ENCODE measurements around the gene NDUFB10. TPM values are rescaled to one million over a fixed set of nuclear protein-coding genes. Genes with fewer than 3 reads are reported as not detected.
"Not testable (repeated sequence)": the region's sequence is repeated elsewhere in the genome, so short reads cannot be mapped to it uniquely, and the experiment has no call there.

The NDUFB10 gene
- total RNA-seq, 2 experiments from 2014 or later = 108 to 115 TPM

DNA sequence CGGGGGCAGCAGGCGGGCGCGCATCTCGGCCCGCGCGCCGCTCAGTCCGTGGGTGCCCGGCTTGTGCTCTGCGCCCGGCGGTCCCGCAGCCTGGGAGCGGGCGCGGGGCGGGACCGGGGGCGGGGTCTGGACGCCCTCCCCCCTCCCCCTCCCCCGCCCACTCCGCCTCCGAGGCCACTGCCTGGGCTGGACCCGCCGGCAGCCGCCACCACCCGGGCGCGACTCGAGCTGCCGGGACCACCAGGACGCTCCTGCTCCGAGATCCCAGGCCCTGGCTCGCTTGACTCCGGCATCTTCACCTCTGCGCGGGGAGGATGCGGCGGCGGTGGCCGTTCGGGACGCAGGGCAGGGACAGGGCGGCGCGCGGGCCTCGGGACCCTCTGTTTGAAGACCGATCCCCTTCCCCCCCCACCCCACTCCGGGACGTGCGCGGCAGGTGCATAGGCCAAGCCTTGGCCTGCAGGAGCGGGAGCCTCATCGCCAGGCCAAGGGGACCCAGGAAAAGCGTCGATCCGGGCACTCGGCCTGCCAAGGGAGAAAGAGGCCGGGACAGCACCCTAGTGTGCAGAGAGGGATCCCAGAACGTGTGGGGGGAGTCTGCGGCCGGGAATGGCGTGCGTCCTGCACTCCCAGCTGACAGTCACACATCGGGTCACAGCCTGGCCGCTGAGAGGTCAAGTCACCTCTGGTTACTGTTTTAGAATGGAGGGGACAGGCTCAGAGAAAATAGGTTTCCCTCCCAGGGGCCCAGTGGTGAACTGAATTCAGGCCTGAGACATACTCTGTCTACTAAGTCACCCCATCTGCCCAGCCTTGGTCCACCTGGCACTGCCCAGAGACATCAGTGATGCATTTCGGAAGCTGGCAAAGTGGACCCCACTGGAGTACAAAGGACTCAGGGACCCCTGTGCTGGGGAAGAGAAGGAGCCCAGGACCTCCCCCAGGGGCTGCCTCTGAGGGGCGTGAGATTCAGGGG lies 40.7 kb upstream of the NDUFB10 start, which contains the start of gene HS3ST6:
Gene HS3ST6 (minus strand): TSS at position 65 of the 976 bp plus-strand sequence. CDS start 92 bp downstream, outside the sequence.
- Mint-ChIP-seq H3K4me3 (no peak within 1 kb of the TSS), H3K27ac (no peak within 1 kb of the TSS), H3K36me3 (no peaks in the 10 kb centered on the region), H3K4me1 (peaks cover 1% of the 10 kb centered on the region), H3K9me3 (no peaks in the 10 kb centered on the region), H3K27me3 (peaks cover 71% of the 10 kb centered on the region)
- ATAC-seq (ENCODE audit: low read depth) = no peak
- POLR2A ChIA-PET = no interaction called here
- no peak for DNase-seq

DNA sequence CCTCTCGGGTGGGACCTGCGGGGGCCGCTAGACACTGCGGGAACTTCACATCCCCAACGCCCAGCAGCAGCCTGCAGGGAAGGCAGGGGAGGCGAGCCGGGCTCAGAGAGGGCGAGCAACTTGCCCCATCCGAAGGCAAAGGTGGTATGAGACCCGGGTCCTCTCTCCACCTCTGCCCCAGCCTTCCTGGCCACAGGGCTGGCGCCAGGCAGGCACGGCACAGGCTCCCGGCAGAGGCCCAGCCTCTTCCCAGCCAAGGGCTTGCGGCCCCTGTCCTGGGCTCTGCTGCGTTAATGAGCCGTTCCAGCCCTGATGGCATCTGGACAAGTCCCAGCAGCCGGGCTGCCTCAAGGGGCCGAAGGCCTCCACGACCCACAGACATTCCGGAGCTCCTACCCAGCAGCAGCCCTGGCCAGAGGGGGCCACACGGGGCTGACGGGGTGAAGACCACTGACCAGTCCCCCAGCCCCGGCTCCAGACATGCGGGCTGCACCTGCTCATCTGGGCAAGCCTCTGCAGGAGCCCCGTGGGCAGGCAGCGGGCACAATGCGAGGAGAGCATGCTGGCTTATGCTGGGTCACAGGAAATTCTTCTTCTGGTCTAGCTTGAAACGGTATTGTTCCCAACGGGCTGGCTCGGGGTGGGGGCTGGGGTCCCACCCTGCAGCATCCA lies 39.9 kb upstream of the NDUFB10 start:
- H3K4me3 Mint-ChIP-seq = no peak overlapping the region
- peaks cover 73% of the 10 kb centered on the region for H3K27me3 Mint-ChIP-seq
- ATAC-seq (ENCODE audit: low read depth) (no peak), DNase-seq (no peak)
- no peak overlapping the region for H3K27ac Mint-ChIP-seq
- POLR2A ChIA-PET = no interaction called here
- peaks cover 1% of the 10 kb centered on the region for H3K4me1 Mint-ChIP-seq
- H3K36me3 Mint-ChIP-seq = no peaks in the 10 kb centered on the region
- H3K9me3 Mint-ChIP-seq = no peaks in the 10 kb centered on the region

DNA sequence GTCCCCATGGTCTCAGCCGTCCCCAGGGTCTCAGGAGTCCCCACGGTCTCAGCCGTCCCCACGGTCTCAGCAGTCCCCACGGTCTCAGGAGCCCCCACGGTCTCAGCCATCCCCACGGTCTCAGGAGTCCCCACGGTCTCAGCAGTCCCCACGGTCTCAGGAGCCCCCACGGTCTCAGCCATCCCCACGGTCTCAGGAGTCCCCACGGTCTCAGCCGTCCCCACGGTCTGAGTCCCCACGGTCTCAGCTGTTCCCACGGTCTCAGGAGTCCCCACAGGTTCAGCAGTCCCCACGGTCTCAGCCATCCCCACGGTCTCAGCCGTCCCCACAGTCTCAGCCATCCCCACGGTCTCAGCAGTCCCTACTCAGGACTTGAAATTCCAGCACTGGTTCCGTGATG lies 39.2 kb upstream of the NDUFB10 start:
- H3K27ac Mint-ChIP-seq; H3K4me1 Mint-ChIP-seq; DNase-seq; H3K36me3 Mint-ChIP-seq; ATAC-seq (ENCODE audit: low read depth); POLR2A ChIA-PET; H3K4me3 Mint-ChIP-seq; H3K9me3 Mint-ChIP-seq: not testable (repeated sequence)
- H3K27me3 Mint-ChIP-seq = peaks cover 73% of the 10 kb centered on the region

DNA sequence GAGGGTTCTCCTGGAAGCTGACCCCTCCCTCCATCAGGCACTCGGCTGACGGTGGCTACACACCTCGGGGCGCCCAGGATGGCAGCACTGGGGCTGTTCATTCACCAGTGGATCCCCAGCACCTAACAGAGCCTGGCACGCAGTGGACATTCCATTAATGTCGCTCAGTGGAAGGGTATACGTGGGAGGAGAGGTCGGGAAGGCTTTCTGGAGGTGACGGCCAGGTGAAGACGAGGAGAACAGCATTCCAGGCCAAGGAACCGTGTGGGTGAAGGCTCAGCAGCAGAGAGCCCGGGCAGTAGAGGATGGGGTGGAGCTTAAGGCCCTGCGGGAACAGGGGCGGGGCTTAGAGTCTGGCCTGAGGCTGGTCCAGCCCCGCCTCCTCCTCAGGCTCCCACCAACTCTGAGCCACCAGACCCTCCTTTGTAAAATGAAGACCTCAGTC lies 38.6 kb upstream of the NDUFB10 start:
- POLR2A ChIA-PET = no interaction called here
- H3K4me1 Mint-ChIP-seq = peaks cover 1% of the 10 kb centered on the region
- H3K9me3 Mint-ChIP-seq = no peaks in the 10 kb centered on the region
- DNase-seq (no peak), ATAC-seq (ENCODE audit: low read depth) (no peak)
- peaks cover 66% of the 10 kb centered on the region for H3K27me3 Mint-ChIP-seq
- H3K4me3 Mint-ChIP-seq = no peak overlapping the region
- no peak overlapping the region for H3K27ac Mint-ChIP-seq
- H3K36me3 Mint-ChIP-seq = no peaks in the 10 kb centered on the region

DNA sequence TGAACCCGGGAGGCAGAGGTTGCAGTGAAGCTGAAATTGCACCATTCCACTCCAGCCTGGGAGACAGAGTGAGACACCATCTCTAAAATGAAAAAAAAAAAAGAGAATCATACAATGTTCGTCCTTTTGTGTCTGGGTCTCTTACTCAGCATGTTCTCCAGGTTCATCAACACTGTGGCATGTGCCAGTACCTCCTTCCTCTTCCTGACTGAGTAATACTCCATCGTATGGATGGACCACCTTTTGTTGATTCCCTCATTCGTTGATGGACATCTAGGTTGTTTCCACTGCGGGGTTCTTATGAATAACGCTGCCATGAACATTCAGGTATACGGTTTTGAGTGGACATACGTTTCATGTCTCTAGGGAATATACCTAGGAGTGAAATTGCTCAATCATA lies 37.0 kb upstream of the NDUFB10 start:
- no peak for ATAC-seq (ENCODE audit: low read depth)

GRCh38 chr16:1923299-1924034 lies 35.9 kb upstream of the NDUFB10 start:
- DNase-seq = no peak
- peaks cover 51% of the 10 kb centered on the region for H3K27me3 Mint-ChIP-seq
- ATAC-seq (ENCODE audit: low read depth) = no peak
- POLR2A ChIA-PET = interaction anchor here (1.8 kb wide), 1 partner anchor 141 kb away, joined by 6 read pairs; the partner anchor contains the start of genes NUBP2 and SPSB3
- no peaks in the 10 kb centered on the region for H3K9me3 Mint-ChIP-seq
- H3K4me3 Mint-ChIP-seq = no peak overlapping the region
- H3K36me3 Mint-ChIP-seq = no peaks in the 10 kb centered on the region
- peaks cover 1% of the 10 kb centered on the region for H3K4me1 Mint-ChIP-seq
- no peak overlapping the region for H3K27ac Mint-ChIP-seq

More for the DNA sequence above, 37.0 kb upstream of the NDUFB10 start:
- Mint-ChIP-seq H3K4me1 (peaks cover 1% of the 10 kb centered on the region), H3K9me3 (no peaks in the 10 kb centered on the region), H3K27me3 (peaks cover 52% of the 10 kb centered on the region), H3K4me3 (no peak overlapping the region), H3K36me3 (no peaks in the 10 kb centered on the region), H3K27ac (no peak overlapping the region)
- POLR2A ChIA-PET = no interaction called here
- DNase-seq = no peak

- ATAC-seq (ENCODE audit: low read depth) (no peak), DNase-seq (no peak)
- Mint-ChIP-seq H3K4me1 (peaks cover 2% of the 10 kb centered on the region), H3K27ac (no peak overlapping the region), H3K27me3 (peaks cover 46% of the 10 kb centered on the region), H3K4me3 (no peak overlapping the region), H3K36me3 (no peaks in the 10 kb centered on the region), H3K9me3 (no peaks in the 10 kb centered on the region)
- POLR2A ChIA-PET = interaction anchor here (1.8 kb wide), 1 partner anchor 142 kb away, joined by 6 read pairs; the partner anchor contains the start of genes NUBP2 and SPSB3
Observed at GRCh38 chr16:1924095-1924494, 35.2 kb upstream of the NDUFB10 start.

DNA sequence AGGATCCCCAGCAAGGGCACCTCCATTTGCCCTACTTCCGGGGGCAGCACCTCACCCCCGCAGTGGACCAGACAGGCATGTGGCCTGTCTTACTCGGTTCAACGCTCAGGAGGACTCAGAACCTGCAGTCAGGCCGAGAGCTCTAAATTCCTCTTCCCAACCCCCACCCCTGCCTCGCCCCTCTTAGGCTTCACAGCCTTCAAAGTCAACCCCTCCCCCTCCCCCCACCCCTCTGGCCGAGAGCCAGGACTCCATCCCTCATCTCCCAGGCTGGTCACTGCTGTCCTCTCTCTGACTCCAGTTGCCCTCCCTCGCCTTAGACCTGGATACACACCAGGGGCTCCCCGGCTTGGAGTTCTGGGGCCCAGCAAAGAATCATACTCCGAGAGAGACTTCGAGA lies 33.1 kb upstream of the NDUFB10 start:
- no peak overlapping the region for H3K27ac Mint-ChIP-seq
- ATAC-seq (ENCODE audit: low read depth) (no peak), DNase-seq (no peak)
- no peaks in the 10 kb centered on the region for H3K36me3 Mint-ChIP-seq
- peaks cover 35% of the 10 kb centered on the region for H3K27me3 Mint-ChIP-seq
- H3K4me1 Mint-ChIP-seq = peaks cover 2% of the 10 kb centered on the region
- POLR2A ChIA-PET = no interaction called here
- no peaks in the 10 kb centered on the region for H3K9me3 Mint-ChIP-seq
- H3K4me3 Mint-ChIP-seq = no peak overlapping the region

DNA sequence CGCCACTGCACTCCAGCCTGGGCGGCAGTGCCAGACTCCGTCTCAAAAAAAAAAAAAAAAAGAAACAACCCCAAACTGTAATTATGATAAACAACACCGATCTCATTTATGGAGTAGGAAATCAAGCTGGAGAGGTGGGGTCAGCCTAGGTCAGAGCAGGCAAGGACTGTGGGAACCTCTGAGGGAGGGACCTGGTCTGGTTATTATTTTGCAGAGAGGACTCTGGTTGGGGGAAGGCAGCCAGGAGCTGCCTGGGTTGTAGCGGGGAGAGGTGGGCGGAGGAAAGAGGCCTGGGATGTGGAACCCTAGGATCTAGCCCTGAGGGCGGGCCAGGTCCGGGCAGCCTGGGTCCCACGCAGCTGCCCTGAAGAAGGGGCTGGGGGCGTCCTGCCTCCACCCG lies 30.2 kb upstream of the NDUFB10 start:
- no peak for DNase-seq
- ATAC-seq (ENCODE audit: low read depth) = peak; percentile 21
- H3K27me3 Mint-ChIP-seq = peaks cover 13% of the 10 kb centered on the region
- H3K27ac Mint-ChIP-seq = peak overlapping the region; percentile 72
- POLR2A ChIA-PET = interaction anchor here (0.6 to 1.1 kb wide), 5 partner anchors 14 to 147 kb away, joined by 3 to 10 read pairs (median 3); partner anchors contain the start of genes MSRB1, NTHL1, NUBP2 and RPS2
- H3K4me1 Mint-ChIP-seq = peaks cover 2% of the 10 kb centered on the region
- H3K9me3 Mint-ChIP-seq = no peaks in the 10 kb centered on the region
- peak overlapping the region; percentile 80 for H3K4me3 Mint-ChIP-seq
- H3K36me3 Mint-ChIP-seq = no peaks in the 10 kb centered on the region

DNA sequence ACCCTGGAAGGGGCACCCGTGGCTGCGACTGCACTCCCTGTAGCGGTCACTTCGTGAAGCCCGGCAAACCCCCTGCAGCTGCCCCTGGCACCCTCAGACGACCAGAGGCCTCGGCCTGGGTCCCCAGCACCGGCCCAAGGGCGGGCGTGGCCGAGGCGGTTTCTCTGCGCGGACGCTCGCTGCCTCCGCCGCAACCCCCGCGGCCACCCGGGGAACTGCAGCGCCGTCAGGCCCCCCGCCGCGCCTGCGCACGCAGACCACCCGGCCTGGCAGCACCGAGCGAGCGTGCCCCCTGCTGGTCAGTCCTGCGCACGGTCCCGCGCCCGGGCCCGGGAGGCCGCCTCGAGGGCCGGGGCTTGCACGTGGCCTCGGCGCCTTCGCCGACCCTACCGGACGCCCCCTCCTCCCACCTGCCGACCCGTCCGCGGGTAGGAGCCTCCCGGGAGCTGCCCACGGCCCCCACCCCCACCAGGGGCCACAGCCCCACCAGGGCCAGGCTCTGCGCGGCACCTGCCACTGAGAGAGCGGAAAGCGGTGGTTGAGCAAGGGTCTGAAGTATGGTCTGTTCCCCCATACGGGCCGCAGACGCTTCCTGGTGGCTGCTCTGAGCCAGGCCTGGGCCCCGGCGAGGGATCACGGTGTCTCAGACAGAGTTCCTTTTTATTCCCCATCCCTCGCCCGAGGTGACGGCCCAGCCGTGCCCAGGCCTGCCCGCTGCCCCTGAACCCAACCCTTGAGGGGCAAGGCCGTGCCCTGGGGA lies 29.6 kb upstream of the NDUFB10 start:
- peak overlapping the region; percentile 56 for H3K4me3 Mint-ChIP-seq

GRCh38 chr16:1930338-1930720 lies 29.0 kb upstream of the NDUFB10 start:
- Mint-ChIP-seq H3K4me3 (no peak overlapping the region), H3K27me3 (peaks cover 9% of the 10 kb centered on the region), H3K27ac (no peak overlapping the region), H3K36me3 (no peaks in the 10 kb centered on the region), H3K9me3 (no peaks in the 10 kb centered on the region), H3K4me1 (peaks cover 2% of the 10 kb centered on the region)
- POLR2A ChIA-PET = no interaction called here
- DNase-seq (no peak), ATAC-seq (ENCODE audit: low read depth) (no peak)

More for the DNA sequence above, 29.6 kb upstream of the NDUFB10 start:
- peak; percentile 96 for ATAC-seq (ENCODE audit: low read depth)
- no peaks in the 10 kb centered on the region for H3K9me3 Mint-ChIP-seq
- H3K27me3 Mint-ChIP-seq = peaks cover 11% of the 10 kb centered on the region
- H3K36me3 Mint-ChIP-seq = no peaks in the 10 kb centered on the region
- H3K27ac Mint-ChIP-seq = no peak overlapping the region
- DNase-seq = peak; percentile 99
- POLR2A ChIA-PET = interaction anchor here (0.9 to 1.1 kb wide), 3 partner anchors 13 to 147 kb away, joined by 3 to 10 read pairs (median 3); partner anchors contain the start of genes MSRB1, NUBP2, RPS2 and SPSB3
- peaks cover 2% of the 10 kb centered on the region for H3K4me1 Mint-ChIP-seq
